ENCODE data around the gene ERBB2. TPM values are rescaled to one million over a fixed set of nuclear protein-coding genes. Genes with fewer than 3 reads are reported as not detected.

The ERBB2 gene
- total and polyA plus RNA-seq, 2 of the 13 experiments (the other 11 are each of a cell fraction or from before 2014, with no cell fraction given), result 57.7 to 64.1 TPM

DNA sequence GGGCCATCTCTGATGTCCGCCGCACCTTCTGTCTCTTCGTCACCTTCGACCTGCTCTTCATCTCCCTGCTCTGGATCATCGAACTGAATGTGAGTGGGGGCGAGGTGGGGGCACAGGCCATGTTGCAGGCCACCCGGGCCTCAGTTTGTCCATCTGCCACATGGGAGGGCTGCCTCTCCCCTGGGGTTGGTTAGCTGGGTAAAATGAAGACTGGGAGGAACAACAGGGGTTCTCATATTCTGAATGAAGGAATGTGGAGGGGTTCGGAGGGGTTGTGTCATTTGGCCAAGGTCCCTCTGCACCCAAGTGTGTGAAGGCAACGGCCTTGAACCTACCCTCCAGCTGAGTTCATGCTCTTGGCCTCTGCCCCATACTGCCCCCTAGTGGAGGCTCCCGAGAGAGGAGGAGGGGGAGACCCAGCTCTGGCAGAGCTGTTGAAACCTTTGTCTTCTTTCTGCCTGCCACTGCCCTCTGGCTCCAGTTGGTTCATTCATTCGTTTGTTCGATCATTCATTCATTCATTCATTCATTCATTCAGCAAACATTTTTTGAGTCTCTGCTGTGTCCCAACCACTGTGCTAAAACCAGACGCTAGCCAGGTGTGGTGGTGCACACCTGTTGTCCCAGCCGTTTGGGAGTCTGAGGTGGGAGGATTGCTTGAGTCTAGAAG, 46.1 kb upstream of the ERBB2 start (continued):
- TF ChIP-seq ZNF83 (CRISPR knock-in tag; IDR thresholded peaks at IDR 0.05; ENCODE audit: borderline replicate concordance) (0 out of 2 replicates have a peak, but pooled peaks have one; percentile 8), MEIS2 (CRISPR knock-in tag; IDR thresholded peaks at IDR 0.05) (0 out of 2 replicates have a peak, but pooled peaks have one; percentile 26), ZIK1 (CRISPR knock-in tag; IDR thresholded peaks at IDR 0.05; ENCODE audit: borderline replicate concordance, low read depth) (no peak), ZNF562 (CRISPR knock-in tag; IDR thresholded peaks at IDR 0.05; ENCODE audit: borderline replicate concordance) (no peak), NR2F2 (IDR thresholded peaks at IDR 0.05; ENCODE audit: borderline replicate concordance, low read depth) (peak; percentile 68), ZNF672 (CRISPR knock-in tag; IDR thresholded peaks at IDR 0.05) (no peak), YEATS2 (CRISPR knock-in tag; IDR thresholded peaks at IDR 0.05; ENCODE audit: borderline replicate concordance) (0 out of 2 replicates have a peak, but pooled peaks have one; percentile 27), ZNF674 (CRISPR knock-in tag; IDR thresholded peaks at IDR 0.05; ENCODE audit: low read depth) (no peak), TOE1 (CRISPR knock-in tag; IDR thresholded peaks at IDR 0.05) (no peak), TEAD2 (CRISPR knock-in tag; IDR thresholded peaks at IDR 0.05) (no peak), ZNF282 (IDR thresholded peaks at IDR 0.05; ENCODE audit: partially characterized antibody) (no peak), ZMAT3 (CRISPR knock-in tag; conservative IDR thresholded peaks at IDR 0.05) (no peak), ZNF776 (CRISPR knock-in tag; IDR thresholded peaks at IDR 0.05) (no peak), ZNF75D (CRISPR knock-in tag; IDR thresholded peaks at IDR 0.05; ENCODE audit: borderline replicate concordance) (no peak), ZNF121 (CRISPR knock-in tag; IDR thresholded peaks at IDR 0.05) (no peak), AHR (CRISPR knock-in tag; IDR thresholded peaks at IDR 0.05) (no peak; the same call in 1 of the 2 replicates), ZNF549 (CRISPR knock-in tag; IDR thresholded peaks at IDR 0.05) (no peak), ZNF790 (CRISPR knock-in tag; IDR thresholded peaks at IDR 0.05; ENCODE audit: borderline replicate concordance) (no peak), HNF4A (CRISPR knock-in tag; IDR thresholded peaks at IDR 0.05) (peak; percentile 88)
- TF ChIP-seq, protein P1, sequence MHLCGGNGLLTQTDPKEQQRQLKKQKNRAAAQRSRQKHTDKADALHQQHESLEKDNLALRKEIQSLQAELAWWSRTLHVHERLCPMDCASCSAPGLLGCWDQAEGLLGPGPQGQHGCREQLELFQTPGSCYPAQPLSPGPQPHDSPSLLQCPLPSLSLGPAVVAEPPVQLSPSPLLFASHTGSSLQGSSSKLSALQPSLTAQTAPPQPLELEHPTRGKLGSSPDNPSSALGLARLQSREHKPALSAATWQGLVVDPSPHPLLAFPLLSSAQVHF (CRISPR knock-in tag; IDR thresholded peaks at IDR 0.05), result no peak
- TF ChIP-seq, protein P2, sequence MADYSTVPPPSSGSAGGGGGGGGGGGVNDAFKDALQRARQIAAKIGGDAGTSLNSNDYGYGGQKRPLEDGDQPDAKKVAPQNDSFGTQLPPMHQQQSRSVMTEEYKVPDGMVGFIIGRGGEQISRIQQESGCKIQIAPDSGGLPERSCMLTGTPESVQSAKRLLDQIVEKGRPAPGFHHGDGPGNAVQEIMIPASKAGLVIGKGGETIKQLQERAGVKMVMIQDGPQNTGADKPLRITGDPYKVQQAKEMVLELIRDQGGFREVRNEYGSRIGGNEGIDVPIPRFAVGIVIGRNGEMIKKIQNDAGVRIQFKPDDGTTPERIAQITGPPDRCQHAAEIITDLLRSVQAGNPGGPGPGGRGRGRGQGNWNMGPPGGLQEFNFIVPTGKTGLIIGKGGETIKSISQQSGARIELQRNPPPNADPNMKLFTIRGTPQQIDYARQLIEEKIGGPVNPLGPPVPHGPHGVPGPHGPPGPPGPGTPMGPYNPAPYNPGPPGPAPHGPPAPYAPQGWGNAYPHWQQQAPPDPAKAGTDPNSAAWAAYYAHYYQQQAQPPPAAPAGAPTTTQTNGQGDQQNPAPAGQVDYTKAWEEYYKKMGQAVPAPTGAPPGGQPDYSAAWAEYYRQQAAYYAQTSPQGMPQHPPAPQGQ (CRISPR knock-in tag; IDR thresholded peaks at IDR 0.05; ENCODE audit: borderline replicate concordance), result no peak
- TF ChIP-seq, protein P3, sequence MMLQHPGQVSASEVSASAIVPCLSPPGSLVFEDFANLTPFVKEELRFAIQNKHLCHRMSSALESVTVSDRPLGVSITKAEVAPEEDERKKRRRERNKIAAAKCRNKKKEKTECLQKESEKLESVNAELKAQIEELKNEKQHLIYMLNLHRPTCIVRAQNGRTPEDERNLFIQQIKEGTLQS (CRISPR knock-in tag; IDR thresholded peaks at IDR 0.05), result no peak
- TF ChIP-seq, protein P4, sequence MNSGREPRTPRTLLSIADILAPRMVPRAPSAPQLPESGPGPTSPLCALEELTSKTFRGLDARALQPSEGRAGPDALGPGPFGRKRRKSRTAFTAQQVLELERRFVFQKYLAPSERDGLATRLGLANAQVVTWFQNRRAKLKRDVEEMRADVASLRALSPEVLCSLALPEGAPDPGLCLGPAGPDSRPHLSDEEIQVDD (CRISPR knock-in tag; IDR thresholded peaks at IDR 0.05; ENCODE audit: borderline replicate concordance), result no peak
- TF ChIP-seq, protein P5, sequence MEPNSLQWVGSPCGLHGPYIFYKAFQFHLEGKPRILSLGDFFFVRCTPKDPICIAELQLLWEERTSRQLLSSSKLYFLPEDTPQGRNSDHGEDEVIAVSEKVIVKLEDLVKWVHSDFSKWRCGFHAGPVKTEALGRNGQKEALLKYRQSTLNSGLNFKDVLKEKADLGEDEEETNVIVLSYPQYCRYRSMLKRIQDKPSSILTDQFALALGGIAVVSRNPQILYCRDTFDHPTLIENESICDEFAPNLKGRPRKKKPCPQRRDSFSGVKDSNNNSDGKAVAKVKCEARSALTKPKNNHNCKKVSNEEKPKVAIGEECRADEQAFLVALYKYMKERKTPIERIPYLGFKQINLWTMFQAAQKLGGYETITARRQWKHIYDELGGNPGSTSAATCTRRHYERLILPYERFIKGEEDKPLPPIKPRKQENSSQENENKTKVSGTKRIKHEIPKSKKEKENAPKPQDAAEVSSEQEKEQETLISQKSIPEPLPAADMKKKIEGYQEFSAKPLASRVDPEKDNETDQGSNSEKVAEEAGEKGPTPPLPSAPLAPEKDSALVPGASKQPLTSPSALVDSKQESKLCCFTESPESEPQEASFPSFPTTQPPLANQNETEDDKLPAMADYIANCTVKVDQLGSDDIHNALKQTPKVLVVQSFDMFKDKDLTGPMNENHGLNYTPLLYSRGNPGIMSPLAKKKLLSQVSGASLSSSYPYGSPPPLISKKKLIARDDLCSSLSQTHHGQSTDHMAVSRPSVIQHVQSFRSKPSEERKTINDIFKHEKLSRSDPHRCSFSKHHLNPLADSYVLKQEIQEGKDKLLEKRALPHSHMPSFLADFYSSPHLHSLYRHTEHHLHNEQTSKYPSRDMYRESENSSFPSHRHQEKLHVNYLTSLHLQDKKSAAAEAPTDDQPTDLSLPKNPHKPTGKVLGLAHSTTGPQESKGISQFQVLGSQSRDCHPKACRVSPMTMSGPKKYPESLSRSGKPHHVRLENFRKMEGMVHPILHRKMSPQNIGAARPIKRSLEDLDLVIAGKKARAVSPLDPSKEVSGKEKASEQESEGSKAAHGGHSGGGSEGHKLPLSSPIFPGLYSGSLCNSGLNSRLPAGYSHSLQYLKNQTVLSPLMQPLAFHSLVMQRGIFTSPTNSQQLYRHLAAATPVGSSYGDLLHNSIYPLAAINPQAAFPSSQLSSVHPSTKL (CRISPR knock-in tag; IDR thresholded peaks at IDR 0.05), result peak; percentile 49
